Activated gamma-delta T cell treated with Interleukin-2 at 50 U/mL for 16 hours (primary cell): ENCODE measurements around the gene CFAP20DC.
A peak's percentile ranks its signal among the peaks of the same experiment; 100 is the strongest.
"Not testable (repeated sequence)": the region's sequence is repeated elsewhere in the genome, so short reads cannot be mapped to it uniquely, and the experiment has no call there.

ENCODE experiments used
- DNase-seq: peaks from one replicate; pipeline ENCODE4 v3.0.0-alpha.2; 2020

CFAP20DC gene

GRCh38 chr3:58962040-58962651 is 87.7 kb downstream of the CFAP20DC start:
- DNase-seq = no peak

- DNase-seq = no peak
These were observed 94.5 kb downstream of the CFAP20DC start for GRCh38 chr3:58955308-58955707.

GRCh38 chr3:58953288-58953687 is 96.5 kb downstream of the CFAP20DC start:
- DNase-seq = no peak

- DNase-seq = no peak
These were observed 97.5 kb downstream of the CFAP20DC start for GRCh38 chr3:58952128-58952917.

- DNase-seq = no peak
These were observed 101.8 kb downstream of the CFAP20DC start for GRCh38 chr3:58948018-58948417.

GRCh38 chr3:58946875-58947274 is 103.0 kb downstream of the CFAP20DC start:
- DNase-seq = no peak

- DNase-seq = no peak
These were observed 111.8 kb downstream of the CFAP20DC start for GRCh38 chr3:58938057-58938456.

- no peak for DNase-seq
These were observed 125.2 kb downstream of the CFAP20DC start for GRCh38 chr3:58924578-58924977.

GRCh38 chr3:58900386-58900785 is 149.4 kb downstream of the CFAP20DC start:
- DNase-seq = no peak

- DNase-seq = no peak
These were observed 149.9 kb downstream of the CFAP20DC start for GRCh38 chr3:58899953-58900298.

GRCh38 chr3:58899159-58899952 is 150.5 kb downstream of the CFAP20DC start:
- DNase-seq = peak; percentile 11

- no peak for DNase-seq
These were observed 151.3 kb downstream of the CFAP20DC start for GRCh38 chr3:58898513-58898912.

- DNase-seq = no peak
These were observed 152.2 kb downstream of the CFAP20DC start for GRCh38 chr3:58897646-58898045.

- DNase-seq = not testable (repeated sequence)
These were observed 154.1 kb downstream of the CFAP20DC start for GRCh38 chr3:58895678-58896077.

- not testable (repeated sequence) for DNase-seq
These were observed 157.3 kb downstream of the CFAP20DC start for GRCh38 chr3:58892526-58892925.

- no peak for DNase-seq
These were observed 161.7 kb downstream of the CFAP20DC start for GRCh38 chr3:58888087-58888486.

- no peak for DNase-seq
These were observed 165.4 kb downstream of the CFAP20DC start for GRCh38 chr3:58884453-58884852.

- no peak for DNase-seq
These were observed 169.6 kb downstream of the CFAP20DC start for GRCh38 chr3:58880182-58880581.

GRCh38 chr3:58874795-58875194 is 175.0 kb downstream of the CFAP20DC start:
- no peak for DNase-seq

GRCh38 chr3:58874248-58874741 is 175.5 kb downstream of the CFAP20DC start:
- no peak for DNase-seq

GRCh38 chr3:58868097-58868779 is 181.6 kb downstream of the CFAP20DC start:
- no peak for DNase-seq

GRCh38 chr3:58867621-58868020 is 182.2 kb downstream of the CFAP20DC start:
- no peak for DNase-seq

GRCh38 chr3:58866079-58866478 is 183.7 kb downstream of the CFAP20DC start:
- no peak for DNase-seq
